PC-9 (cell line): ENCODE measurements around the gene KCNA10. TPM values are rescaled to one million over a fixed set of nuclear protein-coding genes. Genes with fewer than 3 reads are reported as not detected.

Source experiments
- BruUV-seq: library from RNA; stranded (reverse); fragments of 400-500 nt; replicated peaks from 2 replicates; lab custom pipeline; 2021; lab: Mats Ljungman, UMichigan
- CTCF ChIA-PET: fragments of 300-600 bp; sonication (Branson Sonifier 250); formaldehyde crosslinking; loops from one replicate; lab custom pipeline; 2022; ENCODE audit warnings: antibody characterized with exemption; lab: Charles Lee
- POLR2A ChIA-PET: fragments of 300-600 bp; sonication (Branson Sonifier 250); formaldehyde crosslinking; loops from one replicate; lab custom pipeline; 2022; ENCODE audit warnings: antibody characterized with exemption; ENCODE audit not compliant: unreplicated experiment; lab: Charles Lee
- DNase-seq, 2 experiments: peaks; one replicate each; pipeline versions ENCODE4 v3.0.0 to v3.0.0-alpha.2; 2015 to 2022; ENCODE audit warnings: mixed read lengths in 1 of 2
- H2AFZ ChIP-seq: fragments of 200-600 bp; sonication (generic); 2 replicates; pipeline ENCODE4 v1.8.1; 2017; ENCODE audit warnings: antibody characterized with exemption
- H3F3A ChIP-seq: fragments of 200-600 bp; sonication (generic); 2 replicates; pipeline ENCODE4 v1.8.1; 2017; ENCODE audit warnings: antibody characterized with exemption, mild to moderate bottlenecking, low read depth; ENCODE audit not compliant: insufficient read depth
- H3K27ac ChIP-seq: fragments of 200-600 bp; sonication (generic); 2 replicates; pipeline ENCODE4 v1.6.1; 2016; ENCODE audit warnings: mixed run types
- H3K27me3 ChIP-seq: fragments of 200-600 bp; sonication (generic); 2 replicates; pipeline ENCODE4 v1.6.1; 2016; ENCODE audit warnings: low read depth, mixed run types; ENCODE audit not compliant: insufficient read depth
- H3K36me3 ChIP-seq: fragments of 200-600 bp; sonication (generic); 2 replicates; pipeline ENCODE4 v1.6.1; 2016; ENCODE audit warnings: low read depth, mixed run types
- H3K4me1 ChIP-seq: fragments of 200-600 bp; sonication (generic); replicated peaks from 2 replicates; pipeline ENCODE4 v1.6.1; 2016; ENCODE audit warnings: mixed run types; ENCODE audit not compliant: insufficient read depth
- H3K4me2 ChIP-seq: fragments of 200-600 bp; sonication (generic); 2 replicates; pipeline ENCODE4 v1.6.1; 2017; ENCODE audit warnings: mixed run types
- H3K4me3 ChIP-seq: fragments of 200-600 bp; sonication (generic); 2 replicates; pipeline ENCODE4 v1.6.1; 2016; ENCODE audit warnings: mixed run types
- H3K79me2 ChIP-seq: fragments of 200-600 bp; sonication (generic); 2 replicates; pipeline ENCODE4 v1.6.1; 2017; ENCODE audit warnings: low read depth, mixed run types
- H3K9me2 ChIP-seq: fragments of 200-600 bp; sonication (generic); 2 replicates; pipeline ENCODE4 v1.8.1; 2017; ENCODE audit warnings: mild to moderate bottlenecking; ENCODE audit not compliant: insufficient read depth
- H3K9me3 ChIP-seq: fragments of 200-600 bp; sonication (generic); 2 replicates; pipeline ENCODE4 v1.8.1; 2016; ENCODE audit warnings: low read depth; ENCODE audit not compliant: insufficient read depth
- H4K20me1 ChIP-seq: fragments of 200-600 bp; sonication (generic); 2 replicates; pipeline ENCODE4 v1.8.1; 2017; ENCODE audit not compliant: insufficient read depth
- EZH2 ChIP-seq: fragments of 200-600 bp; sonication (generic); IDR thresholded peaks from 2 replicates; pipeline ENCODE4 v1.8.0; 2017; ENCODE audit warnings: antibody characterized with exemption, low read depth
- intact Hi-C: fragments of 100-400 bp; cut with micrococcal nuclease; formaldehyde crosslinking; loops from one replicate; pipeline ENCODE4 v1.10.0; 2022; ENCODE audit not compliant: unreplicated experiment
- total RNA-seq: library from RNA; stranded (reverse); gene quantifications from 2 replicates; pipeline ENCODE4 v1.2.3, GENCODE V29; 2021
- TF ChIP-seq, protein P1 (sequence below): fragments of 200-600 bp; sonication (generic); conservative IDR thresholded peaks from 2 replicates; pipeline ENCODE4 v1.6.1; 2017; ENCODE audit warnings: mixed run types, antibody characterized with exemption, mild to moderate bottlenecking, moderate library complexity

KCNA10 gene
- total RNA-seq, 1 experiment from 2014 or later, result not detected

DNA sequence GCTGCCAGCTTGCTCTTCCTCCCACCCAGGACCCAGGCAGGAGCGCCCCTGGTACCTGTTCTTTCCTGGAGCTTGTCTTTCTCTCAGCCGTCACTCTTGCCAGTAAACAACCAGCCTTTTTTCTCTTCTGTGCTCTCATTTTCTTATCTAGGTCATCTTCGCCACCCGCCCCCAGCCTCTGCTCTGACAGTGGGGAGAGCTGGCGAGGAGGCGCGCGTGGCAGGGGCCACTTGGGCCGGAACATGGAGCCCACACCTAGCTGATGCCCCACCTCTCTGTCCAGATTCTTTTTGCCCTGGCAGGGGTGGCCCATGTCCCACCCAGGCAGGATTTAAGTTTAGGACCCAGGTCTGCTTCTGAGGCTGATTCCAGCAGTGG lies 35.7 kb downstream of the KCNA10 start:
- Histone ChIP-seq H2AFZ (no peak overlapping the region), H3K27me3 (no peaks in the 10 kb centered on the region), H3K27ac (no peak overlapping the region), H3K36me3 (no peaks in the 10 kb centered on the region), H3K9me2 (no peaks in the 10 kb centered on the region), H3K79me2 (no peaks in the 10 kb centered on the region), H3K4me3 (no peak overlapping the region), H3K4me1 (peaks cover 23% of the 10 kb centered on the region), H3K4me2 (no peak overlapping the region), H3F3A (peaks cover 12% of the 10 kb centered on the region), H4K20me1 (no peaks in the 10 kb centered on the region), H3K9me3 (no peaks in the 10 kb centered on the region)
- no peak for DNase-seq
- BruUV-seq, result no TSS peak
- ChIA-PET POLR2A (no interaction called here), CTCF (no interaction called here)
- intact Hi-C loops, result no loop called here
- no peak for TF ChIP-seq EZH2
- TF ChIP-seq, protein P1, sequence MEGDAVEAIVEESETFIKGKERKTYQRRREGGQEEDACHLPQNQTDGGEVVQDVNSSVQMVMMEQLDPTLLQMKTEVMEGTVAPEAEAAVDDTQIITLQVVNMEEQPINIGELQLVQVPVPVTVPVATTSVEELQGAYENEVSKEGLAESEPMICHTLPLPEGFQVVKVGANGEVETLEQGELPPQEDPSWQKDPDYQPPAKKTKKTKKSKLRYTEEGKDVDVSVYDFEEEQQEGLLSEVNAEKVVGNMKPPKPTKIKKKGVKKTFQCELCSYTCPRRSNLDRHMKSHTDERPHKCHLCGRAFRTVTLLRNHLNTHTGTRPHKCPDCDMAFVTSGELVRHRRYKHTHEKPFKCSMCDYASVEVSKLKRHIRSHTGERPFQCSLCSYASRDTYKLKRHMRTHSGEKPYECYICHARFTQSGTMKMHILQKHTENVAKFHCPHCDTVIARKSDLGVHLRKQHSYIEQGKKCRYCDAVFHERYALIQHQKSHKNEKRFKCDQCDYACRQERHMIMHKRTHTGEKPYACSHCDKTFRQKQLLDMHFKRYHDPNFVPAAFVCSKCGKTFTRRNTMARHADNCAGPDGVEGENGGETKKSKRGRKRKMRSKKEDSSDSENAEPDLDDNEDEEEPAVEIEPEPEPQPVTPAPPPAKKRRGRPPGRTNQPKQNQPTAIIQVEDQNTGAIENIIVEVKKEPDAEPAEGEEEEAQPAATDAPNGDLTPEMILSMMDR, result no peak

- no peak overlapping the region for H3K4me3 ChIP-seq
- TF ChIP-seq, protein P1, result no peak
- TF ChIP-seq EZH2, result no peak
- H3K79me2 ChIP-seq, result no peaks in the 10 kb centered on the region
- no peaks in the 10 kb centered on the region for H3K9me3 ChIP-seq
- H3F3A ChIP-seq, result peaks cover 17% of the 10 kb centered on the region
- intact Hi-C loops, result no loop called here
- H3K4me2 ChIP-seq, result no peak overlapping the region
- no peak overlapping the region for H3K27ac ChIP-seq
- H2AFZ ChIP-seq, result no peak overlapping the region
- POLR2A ChIA-PET, result no interaction called here
- no TSS peak for BruUV-seq
- CTCF ChIA-PET, result no interaction called here
- H3K9me2 ChIP-seq, result no peaks in the 10 kb centered on the region
- no peak for DNase-seq
- no peaks in the 10 kb centered on the region for H4K20me1 ChIP-seq
- H3K4me1 ChIP-seq, result peaks cover 28% of the 10 kb centered on the region
- H3K36me3 ChIP-seq, result no peaks in the 10 kb centered on the region
- H3K27me3 ChIP-seq, result no peaks in the 10 kb centered on the region
These were observed 36.2 kb downstream of the KCNA10 start for GRCh38 chr1:110482662-110483307.

GRCh38 chr1:110481968-110482623 lies 36.9 kb downstream of the KCNA10 start:
- Histone ChIP-seq H3K36me3 (no peaks in the 10 kb centered on the region), H3K4me2 (no peak overlapping the region), H3K9me3 (no peaks in the 10 kb centered on the region), H3K9me2 (no peaks in the 10 kb centered on the region), H2AFZ (no peak overlapping the region), H3K27ac (no peak overlapping the region), H3K27me3 (no peaks in the 10 kb centered on the region), H3K4me3 (no peak overlapping the region), H3K79me2 (no peaks in the 10 kb centered on the region), H3F3A (peaks cover 24% of the 10 kb centered on the region), H4K20me1 (no peaks in the 10 kb centered on the region), H3K4me1 (peaks cover 28% of the 10 kb centered on the region)
- ChIA-PET CTCF (no interaction called here), POLR2A (no interaction called here)
- intact Hi-C loops, result no loop called here
- no TSS peak for BruUV-seq
- TF ChIP-seq, protein P1, result no peak
- TF ChIP-seq EZH2, result no peak
- DNase-seq, result no peak
